HepG2 (cell line): ENCODE measurements around the gene ZBTB21. TPM values are rescaled to one million over a fixed set of nuclear protein-coding genes. Genes with fewer than 3 reads are reported as not detected.

Experiments
- BRD4 ChIP-seq: sonication (generic); formaldehyde crosslinking; IDR thresholded peaks from 2 replicates; pipeline ENCODE4 v1.4.0; 2020; ENCODE audit warnings: missing genetic modification reagents
- MTA1 ChIP-seq: sonication (generic); formaldehyde crosslinking; IDR thresholded peaks from 2 replicates; pipeline ENCODE4 v1.4.0; 2020; ENCODE audit warnings: missing genetic modification reagents, mild to moderate bottlenecking, borderline replicate concordance
- MYPOP ChIP-seq: sonication (generic); formaldehyde crosslinking; IDR thresholded peaks from 2 replicates; pipeline ENCODE4 v1.8.1; 2023; ENCODE audit warnings: mild to moderate bottlenecking, moderate library complexity, missing genetic modification reagents
- NCOR1 ChIP-seq: fragments of 200-600 bp; sonication (generic); IDR thresholded peaks from 2 replicates; pipeline ENCODE4 v1.7.0; 2017; ENCODE audit warnings: antibody characterized with exemption, low read length, borderline replicate concordance
- NR2C2 ChIP-seq: sonication (generic); formaldehyde crosslinking; IDR thresholded peaks from 2 replicates; pipeline ENCODE4 v1.4.0; 2020; ENCODE audit warnings: missing genetic modification reagents, mild to moderate bottlenecking, moderate library complexity, borderline replicate concordance
- PCBP2 ChIP-seq: fragments of 200-400 bp; formaldehyde crosslinking; optimal IDR thresholded peaks from 2 replicates; pipeline ENCODE3; 2018; ENCODE audit warnings: low read length, low read depth; ENCODE audit not compliant: poor library complexity, severe bottlenecking
- SRY ChIP-seq: sonication (generic); formaldehyde crosslinking; IDR thresholded peaks from 2 replicates; pipeline ENCODE4 v1.8.0; 2022; ENCODE audit warnings: mild to moderate bottlenecking, missing genetic modification reagents
- ZBTB21 ChIP-seq: sonication (generic); formaldehyde crosslinking; IDR thresholded peaks from 2 replicates; pipeline ENCODE4 v1.4.0; 2020; ENCODE audit warnings: missing genetic modification reagents
- ZBTB4 ChIP-seq: sonication (generic); formaldehyde crosslinking; IDR thresholded peaks from 2 replicates; pipeline ENCODE4 v1.4.0; 2020; ENCODE audit warnings: missing genetic modification reagents, mild to moderate bottlenecking, borderline replicate concordance
- ZFP82 ChIP-seq: sonication (generic); formaldehyde crosslinking; IDR thresholded peaks from 2 replicates; pipeline ENCODE4 v1.5.1; 2020; ENCODE audit warnings: mild to moderate bottlenecking, missing genetic modification reagents, borderline replicate concordance
- ZNF318 ChIP-seq: sonication (generic); formaldehyde crosslinking; IDR thresholded peaks from 2 replicates; pipeline ENCODE4 v1.4.0; 2020; ENCODE audit warnings: mild to moderate bottlenecking, missing genetic modification reagents
- polyA plus RNA-seq, 8 experiments: library from polyadenylated mRNA; depleted of rRNA in 3 of 8; stranded (reverse) in 7 of 8; unstranded in 1 of 8; fragments of >200 nt; fragmentation: Illumina TruSeq in 4 of 8; extraction: Trizol in 4 of 8; gene quantifications; 2 replicates each; pipeline versions ENCODE4 v1.2.1 to v1.2.3, GENCODE V29; 2011 to 2016; ENCODE audit warnings: low read depth in 4 of 8, missing spikeins in 1 of 8, mixed read lengths in 1 of 8; ENCODE audit not compliant: insufficient read depth in 1 of 8
- total RNA-seq, 5 experiments: library from RNA; depleted of rRNA; stranded (reverse); fragments of >200 nt; fragmentation: Illumina TruSeq; extraction: Trizol; gene quantifications; 2 replicates each; pipeline ENCODE4 v1.2.3, GENCODE V29; 2016; ENCODE audit warnings: low read depth in 1 of 5

The ZBTB21 gene
- total and polyA plus RNA-seq, 2 of the 13 experiments (the other 11 are each of a cell fraction or from before 2014, with no cell fraction given), result 4.5 to 6.1 TPM

GRCh38 chr21:41973861-41974751, 36.1 kb downstream of the ZBTB21 start (continued):
- TF ChIP-seq ZBTB4 (CRISPR knock-in tag), result no peak
- TF ChIP-seq ZNF318, result no peak
- no peak for TF ChIP-seq SRY
- no peak for TF ChIP-seq PCBP2
- TF ChIP-seq MYPOP (CRISPR knock-in tag), result no peak
- peak; percentile 57; the same call in 1 of the 2 replicates for TF ChIP-seq BRD4 (CRISPR knock-in tag)
- no peak for TF ChIP-seq ZFP82 (CRISPR knock-in tag)
- TF ChIP-seq MTA1 (CRISPR knock-in tag), result no peak
- TF ChIP-seq ZBTB21 (CRISPR knock-in tag), result no peak
- TF ChIP-seq NCOR1, result no peak
- peak; percentile 49; the same call in 1 of the 2 replicates for TF ChIP-seq NR2C2 (CRISPR knock-in tag)
